CD4-positive, alpha-beta T cell treated with Interleukin-6 for 4 hours (primary cell): ENCODE data around the gene CPXM2.

Experiments used
- DNase-seq: peaks from one replicate; pipeline ENCODE4 v3.0.0-alpha.2; 2020; ENCODE audit warnings: mixed read lengths

CPXM2 gene

DNA sequence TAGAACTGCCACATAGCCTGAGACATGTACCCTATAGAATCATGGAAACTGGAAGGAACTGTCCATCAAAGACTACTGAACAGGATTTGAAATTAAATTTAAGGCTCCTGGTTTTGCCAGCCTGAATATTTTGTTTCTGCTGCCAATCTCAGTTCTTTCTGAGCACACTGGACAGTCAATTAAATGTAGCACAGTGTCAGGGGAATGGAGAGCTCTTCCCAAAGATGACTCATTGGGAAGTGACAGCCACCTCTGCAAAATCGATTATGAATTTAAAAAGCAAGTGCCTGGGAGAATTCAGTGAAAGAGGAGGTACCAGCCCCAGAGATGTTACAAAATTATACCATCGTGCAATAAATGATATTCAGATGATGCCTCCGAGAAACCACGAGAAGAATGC, 47.8 kb downstream of the CPXM2 start:
- no peak for DNase-seq

DNA sequence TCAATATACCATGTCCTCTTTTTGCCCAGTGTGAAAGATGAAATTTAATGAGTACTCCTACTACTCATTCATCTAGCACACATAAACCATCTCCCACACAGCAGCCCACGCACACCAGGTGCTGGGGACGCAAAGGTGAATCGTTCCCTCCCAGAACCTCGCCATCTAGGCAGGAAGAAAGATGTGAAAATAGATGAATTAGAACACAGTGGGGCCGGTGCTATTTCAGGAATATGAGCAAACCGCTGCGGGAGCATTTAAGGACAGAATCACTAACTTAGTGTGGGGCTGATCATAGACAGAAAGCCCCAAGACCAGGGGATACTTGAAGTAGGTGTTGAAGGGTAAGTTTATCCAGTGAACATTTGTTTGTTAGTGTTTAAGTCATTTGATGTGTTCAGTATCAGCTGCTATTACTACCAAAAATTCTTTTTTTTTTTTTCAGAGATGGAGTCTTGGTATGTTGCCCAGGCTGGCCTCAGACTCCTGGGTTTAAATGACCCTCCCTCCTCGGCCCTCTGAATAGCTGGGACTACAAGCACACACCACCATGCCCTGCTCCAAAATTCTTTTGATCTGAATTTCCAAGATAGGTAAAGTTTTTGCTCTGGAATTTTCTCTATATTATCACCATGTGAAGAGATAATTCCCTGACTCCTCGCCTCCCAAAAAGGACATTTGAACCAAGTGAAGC, 48.8 kb downstream of the CPXM2 start:
- no peak for DNase-seq

DNA sequence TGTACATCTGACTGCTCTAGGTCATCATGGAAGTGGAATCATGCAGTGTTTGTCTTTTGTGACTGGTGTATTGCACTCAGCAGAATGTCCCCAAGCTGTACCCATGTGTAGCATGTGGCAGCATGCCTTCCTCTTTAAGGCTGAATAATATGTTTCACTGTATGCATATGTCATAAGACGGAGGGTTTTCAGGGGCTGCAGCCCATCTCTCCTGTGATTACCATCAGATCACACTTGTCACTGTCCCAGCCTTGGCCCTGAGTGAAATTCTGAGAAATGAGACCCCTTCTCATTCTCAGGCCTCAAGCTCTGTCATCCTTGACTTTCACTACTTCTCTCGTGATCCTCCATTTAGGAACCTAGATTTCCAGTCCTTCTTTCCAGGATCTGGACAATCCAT, 50.0 kb downstream of the CPXM2 start:
- no peak for DNase-seq

DNA sequence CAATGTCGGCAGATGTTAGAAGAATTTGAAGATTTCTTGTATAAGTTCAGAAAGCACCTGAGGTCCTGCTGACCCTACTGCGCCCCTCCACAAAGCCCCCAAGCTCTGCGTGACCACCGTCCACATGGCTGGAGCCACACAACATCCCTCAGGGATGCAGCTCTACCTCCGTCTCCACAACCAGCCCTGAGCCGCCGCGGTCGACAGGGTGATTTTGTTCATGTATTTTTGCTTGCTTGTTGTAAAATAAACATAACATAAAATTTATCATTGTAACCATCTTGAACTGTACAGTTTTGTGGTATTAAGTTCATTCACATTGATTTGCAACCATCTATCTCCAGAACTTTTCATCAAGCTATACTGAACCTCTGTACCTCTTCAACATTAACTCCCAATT, 50.5 kb downstream of the CPXM2 start:
- DNase-seq, result no peak

DNA sequence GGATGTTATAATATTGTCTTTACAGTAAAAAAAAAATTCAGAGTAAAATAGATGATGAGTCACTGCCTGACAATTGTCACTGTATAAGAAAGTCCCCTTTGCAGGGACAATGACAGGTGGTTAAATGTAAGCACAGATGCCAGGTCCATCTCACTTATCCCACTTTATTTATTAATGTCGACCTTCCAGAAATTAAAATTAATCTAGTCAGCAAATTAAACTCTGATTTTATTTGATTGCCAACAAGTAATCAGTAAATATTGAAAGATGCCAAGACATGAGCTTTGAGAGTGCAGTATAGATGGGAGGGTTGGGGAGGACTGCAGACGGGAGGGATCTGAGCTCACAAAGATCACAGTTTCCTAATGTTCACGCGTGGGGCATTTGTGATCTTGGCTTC, 50.9 kb downstream of the CPXM2 start:
- DNase-seq, result no peak

DNA sequence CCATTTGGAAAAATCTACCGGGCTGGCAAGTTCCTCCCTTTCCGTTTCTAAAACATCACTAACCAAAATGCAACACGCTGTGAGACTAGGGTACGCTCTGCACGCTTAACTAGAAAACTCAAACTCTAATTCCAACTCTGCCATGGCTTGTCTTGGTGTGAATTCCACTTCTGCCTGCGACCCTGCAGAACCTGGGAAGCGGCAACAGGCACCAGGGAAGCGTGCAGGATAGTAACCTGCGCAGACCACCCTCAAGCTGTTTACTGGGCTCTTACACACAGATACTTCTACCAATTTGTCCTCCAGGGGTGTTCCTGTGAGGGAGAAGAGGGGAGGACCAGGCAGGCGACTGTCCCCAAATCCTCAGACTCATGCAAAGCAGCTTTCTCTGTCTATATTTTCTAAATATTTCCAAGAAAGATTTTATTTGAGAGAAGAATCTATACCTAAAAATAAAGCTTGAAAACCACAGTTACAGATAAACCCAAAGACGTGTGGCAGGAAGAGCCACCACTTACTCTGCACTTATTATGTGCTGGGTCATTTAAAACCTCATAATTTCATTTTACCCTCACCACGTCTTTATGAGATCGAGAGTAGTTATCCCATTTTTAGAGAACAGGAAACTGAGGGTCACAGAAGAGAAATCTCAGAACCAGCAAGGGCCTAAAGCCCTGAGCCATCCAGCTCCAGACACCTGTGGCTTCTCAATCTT, 52.9 kb downstream of the CPXM2 start:
- no peak for DNase-seq

DNA sequence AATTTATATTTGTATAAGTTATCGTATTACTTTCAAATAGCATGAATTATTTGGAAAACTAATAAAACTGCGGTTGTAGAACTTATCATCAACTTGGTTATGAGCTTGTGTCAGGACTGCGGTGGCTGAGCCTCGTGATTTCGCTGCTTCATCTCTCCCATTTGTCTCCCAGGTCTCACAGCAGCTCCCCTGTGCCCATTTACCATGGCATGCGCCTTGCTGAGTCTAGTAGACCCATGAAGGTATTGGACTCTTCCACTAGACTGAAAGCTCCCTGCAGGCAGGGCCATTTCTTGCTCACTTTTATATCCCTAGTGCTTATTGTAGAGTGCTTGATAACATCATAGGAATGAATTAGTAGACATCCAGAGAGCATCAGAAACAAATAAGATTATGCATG, 53.9 kb downstream of the CPXM2 start:
- no peak for DNase-seq

DNA sequence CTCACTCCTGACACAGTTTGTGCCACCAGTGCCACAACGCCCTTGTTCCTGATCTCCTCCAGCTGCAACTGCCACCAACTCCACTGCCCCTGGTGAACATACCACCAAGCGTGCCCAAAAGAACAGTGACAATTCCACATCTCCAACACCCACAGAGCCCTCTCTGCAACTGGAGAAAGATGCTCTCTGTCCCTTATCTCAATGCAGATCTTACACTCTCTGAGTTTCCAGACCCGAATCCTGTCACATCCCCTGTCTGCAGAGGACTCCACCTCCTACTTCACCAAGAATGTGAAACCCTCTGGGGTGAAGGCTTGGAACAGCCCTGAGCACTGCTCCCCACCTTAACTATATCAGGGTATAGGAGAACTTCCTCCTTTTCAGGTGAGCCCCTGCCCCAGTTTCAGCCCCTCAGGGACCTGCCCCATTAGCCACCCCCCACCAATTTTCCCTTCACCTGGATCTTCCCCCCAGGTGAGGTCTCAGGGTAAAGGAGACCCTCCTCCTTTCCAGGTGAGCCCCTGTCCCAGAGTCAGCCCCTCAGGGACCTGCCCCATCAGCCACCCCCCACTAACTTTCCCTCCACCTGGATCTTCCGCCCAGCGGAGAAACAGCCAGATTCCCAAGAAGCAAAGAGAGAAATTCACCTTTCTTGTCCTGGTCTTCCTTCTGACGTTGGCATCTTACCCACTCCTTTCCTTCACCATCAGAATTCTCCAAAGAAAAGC, 55.0 kb downstream of the CPXM2 start:
- no peak for DNase-seq

DNA sequence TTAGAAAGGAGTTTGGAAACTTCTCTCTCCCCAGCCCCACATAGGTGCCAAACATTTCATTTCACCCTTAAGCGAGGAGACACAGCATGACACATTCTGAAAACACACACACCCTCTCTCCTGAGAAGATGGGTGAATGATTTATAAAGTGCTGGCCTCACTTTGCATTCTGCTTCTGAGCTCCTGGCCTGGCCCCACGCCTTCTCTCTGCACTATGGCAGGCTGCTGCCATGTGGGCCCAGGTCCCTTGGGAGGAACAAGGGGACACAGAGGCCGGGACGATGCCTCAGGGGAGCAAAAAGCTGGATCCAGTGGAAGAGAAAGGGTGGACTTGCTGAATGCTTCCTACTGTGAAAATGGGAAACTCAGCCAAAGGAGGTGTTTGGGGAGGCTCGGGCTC, 56.0 kb downstream of the CPXM2 start:
- no peak for DNase-seq

DNA sequence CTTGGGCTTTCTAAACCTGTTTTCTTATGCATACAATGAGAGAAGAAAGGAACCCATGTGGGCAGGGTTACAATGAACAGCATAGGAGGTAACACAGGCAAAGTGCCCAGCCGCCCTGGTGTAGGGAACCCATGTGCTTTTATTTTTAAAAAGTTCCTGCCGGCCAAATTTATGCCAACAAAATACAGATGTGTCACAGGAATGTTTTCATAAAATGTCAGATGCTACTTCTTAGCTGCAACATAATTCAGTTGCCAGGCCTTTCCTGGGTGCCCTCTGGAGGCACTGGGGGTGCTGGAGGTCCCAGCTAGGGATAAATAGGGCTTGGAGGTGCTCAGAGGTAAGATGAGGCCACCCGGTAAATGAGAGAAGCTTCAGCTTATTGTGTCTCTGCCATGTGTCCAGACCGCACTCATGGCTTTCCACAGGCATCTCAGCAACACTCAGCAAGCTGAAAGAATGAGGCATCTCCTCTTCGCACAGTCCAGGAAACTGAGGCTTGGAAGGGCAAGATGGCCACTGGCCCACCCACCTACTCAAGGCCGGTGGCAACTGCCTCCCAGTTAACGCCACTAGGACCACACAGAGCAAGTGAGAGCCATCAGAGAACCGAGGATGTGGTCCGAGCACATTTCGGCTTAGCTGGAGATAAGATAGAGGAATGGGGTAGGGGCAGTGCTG, 58.3 kb downstream of the CPXM2 start:
- no peak for DNase-seq

DNA sequence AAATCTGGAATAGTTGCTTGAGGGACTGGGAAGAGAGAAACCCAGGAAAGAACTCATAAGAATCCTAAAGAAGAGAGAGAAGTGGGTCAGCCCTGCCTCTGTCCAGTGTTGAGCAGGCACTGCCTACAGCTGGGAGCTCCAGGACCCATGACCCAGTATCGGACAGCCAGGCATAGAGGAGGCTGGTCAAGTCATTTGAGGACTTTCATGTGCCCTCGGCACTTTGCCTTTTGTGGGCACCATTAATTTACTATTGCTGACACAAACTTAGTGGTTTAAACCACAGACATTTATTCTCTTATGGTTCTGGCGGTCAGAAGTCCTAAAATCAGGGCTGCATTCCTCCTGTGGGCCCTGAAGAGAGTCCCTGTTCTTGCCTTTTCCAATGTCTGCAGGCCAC, 60.3 kb downstream of the CPXM2 start:
- DNase-seq, result no peak

DNA sequence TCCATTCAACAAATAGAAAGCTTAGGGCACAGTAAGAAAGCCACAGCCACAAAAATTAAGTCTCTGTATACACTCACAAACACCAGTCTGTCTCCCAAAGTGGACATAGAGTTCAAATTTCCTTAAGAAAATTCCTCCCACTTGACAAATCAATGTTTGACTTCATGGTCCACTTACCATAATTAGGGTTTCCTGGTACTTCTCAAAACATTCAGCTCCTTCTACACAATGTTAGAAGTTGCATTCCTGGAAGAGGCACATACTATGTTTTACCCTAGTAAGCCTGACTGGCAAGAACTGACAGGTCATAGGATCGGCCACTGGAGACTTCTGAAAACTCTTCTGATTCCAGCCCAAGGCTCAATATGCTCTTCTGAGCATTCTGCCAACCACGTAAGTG, 70.5 kb downstream of the CPXM2 start:
- DNase-seq, result no peak

DNA sequence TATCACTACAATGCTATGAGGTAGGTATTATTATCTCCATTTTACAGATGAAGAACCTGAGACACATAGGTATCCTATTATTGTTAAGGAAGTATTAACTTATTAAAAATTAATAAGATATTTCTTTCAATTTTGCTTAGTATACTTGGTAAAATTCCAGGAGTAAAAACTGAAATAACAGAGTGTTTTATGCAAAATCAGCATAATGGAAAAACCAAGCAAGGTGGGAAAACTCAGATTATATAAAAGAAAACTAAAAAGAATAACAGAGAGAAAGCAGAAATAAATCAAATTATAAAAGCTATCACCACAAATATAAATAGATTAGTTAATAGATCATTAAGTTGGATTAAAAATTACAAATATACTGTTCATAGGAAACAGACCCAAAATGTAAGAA, 82.0 kb downstream of the CPXM2 start:
- DNase-seq, result no peak

DNA sequence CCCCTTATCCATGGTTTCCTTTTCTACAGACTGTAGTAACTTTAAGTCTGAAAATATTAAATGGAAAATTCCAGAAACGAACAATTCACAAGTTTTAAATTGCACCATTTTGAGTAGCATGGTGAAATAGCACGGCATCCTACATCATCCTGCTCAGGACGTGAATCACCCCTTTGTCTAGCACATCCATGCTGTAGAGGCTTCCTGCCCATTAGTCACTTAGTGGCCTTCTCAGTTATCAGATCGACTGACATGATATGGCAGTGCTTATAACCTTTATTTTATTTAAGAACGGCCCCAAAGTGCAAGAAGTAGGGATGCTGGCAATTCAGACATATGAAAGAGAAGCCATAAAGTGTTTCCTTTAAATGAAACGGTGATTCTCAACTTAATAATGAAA, 82.7 kb downstream of the CPXM2 start:
- no peak for DNase-seq

DNA sequence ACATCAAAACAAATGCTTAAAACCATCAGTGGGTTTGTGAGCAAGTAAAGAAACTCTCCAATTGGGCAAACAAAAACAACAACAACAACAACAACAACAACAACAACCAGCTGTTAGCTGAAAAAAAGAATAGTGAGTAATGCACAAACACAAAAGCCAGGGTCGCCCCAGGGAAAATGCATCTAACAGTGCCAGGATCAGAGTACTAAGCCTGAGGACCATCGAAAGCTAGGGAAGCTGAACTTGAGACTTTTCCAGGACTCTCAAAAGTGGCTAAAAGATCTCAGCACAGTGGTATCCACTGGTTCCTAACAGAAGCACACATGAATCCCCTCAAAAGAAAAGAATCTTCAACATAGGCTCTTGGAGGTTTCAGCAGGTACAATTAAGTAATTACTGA, 83.3 kb downstream of the CPXM2 start:
- DNase-seq, result no peak

DNA sequence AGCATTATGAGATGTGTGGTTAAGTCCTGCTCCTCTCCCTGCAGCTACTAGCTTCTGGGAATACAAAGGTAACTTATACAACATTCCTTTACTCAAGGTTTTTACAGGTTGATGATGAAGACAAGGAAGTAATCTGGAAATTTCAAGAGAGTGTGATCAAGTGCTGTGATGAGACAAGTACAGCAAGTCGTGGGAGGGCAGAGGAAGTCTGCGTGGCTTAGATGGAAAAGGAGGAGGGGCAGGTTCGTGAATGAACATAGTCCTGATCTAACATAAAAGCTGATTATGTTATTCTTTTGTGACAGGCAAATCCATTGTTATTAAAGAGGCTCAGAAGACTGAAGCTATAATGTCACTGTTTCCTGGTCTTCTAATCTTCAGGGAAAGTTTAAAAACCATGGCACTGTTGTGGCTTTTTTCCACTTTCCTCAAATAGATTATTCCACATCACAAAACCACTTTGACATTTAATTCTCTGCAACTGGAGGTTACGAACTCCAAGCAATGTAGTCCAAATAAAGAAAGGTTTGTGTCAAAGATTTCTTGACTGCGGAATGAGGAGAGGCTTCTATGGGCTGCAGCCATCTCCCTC, 84.1 kb downstream of the CPXM2 start:
- no peak for DNase-seq

DNA sequence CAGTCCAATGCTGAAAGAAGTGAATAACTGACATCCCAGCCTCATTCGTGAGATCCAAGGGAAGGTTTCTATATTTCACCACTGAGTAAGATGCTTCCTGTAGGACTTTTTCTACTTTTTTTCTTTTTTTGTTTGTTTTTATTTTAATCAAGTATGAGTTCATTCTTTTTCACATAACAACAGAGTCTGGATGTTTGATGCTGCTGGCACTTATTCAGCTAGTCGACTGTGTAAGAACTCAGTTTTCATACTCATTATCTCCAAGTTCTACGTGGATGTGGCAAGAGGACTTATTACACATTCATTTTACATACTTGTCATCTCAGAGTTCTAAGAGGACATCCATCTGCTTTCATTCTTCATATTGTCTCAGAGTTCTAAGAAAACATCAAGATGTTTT, 86.9 kb downstream of the CPXM2 start:
- no peak for DNase-seq

DNA sequence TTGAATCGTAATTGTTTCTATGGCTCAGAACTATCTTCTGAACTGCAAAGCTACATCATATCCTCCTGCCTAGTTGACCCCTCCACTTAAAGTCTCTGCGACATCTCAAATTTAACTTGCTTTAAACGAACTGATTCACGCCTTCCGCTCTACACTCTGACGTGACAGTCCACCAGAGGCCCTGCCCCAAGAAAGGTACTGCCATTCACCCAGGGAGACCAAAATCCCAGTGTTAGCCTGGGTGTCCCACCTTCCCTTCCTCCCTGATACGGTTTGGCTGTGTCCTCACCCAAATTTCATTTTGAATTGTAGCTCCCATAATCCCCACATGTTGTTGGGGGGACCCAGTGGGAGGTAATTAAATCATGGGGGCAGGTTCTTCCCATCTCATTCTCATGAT, 90.8 kb downstream of the CPXM2 start:
- DNase-seq, result no peak

DNA sequence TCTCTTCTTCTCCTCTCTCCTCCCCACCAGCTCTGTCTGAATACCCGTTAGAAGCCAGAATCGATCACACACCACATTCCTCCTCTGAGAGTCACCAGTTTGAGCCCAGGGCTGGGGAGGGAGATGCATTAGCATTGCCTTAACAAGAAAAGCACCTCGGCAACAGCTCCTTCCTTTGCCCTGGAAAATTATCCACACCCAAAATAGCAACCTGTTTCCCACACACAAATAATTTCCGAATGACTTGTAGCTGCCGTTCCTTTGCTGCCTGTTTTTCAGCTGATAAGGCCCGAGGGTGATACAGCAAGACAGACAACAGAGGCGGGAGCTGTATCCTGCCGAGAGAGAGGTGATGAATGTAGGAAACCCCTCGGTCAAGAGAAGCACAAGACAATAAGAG, 91.3 kb downstream of the CPXM2 start:
- no peak for DNase-seq

DNA sequence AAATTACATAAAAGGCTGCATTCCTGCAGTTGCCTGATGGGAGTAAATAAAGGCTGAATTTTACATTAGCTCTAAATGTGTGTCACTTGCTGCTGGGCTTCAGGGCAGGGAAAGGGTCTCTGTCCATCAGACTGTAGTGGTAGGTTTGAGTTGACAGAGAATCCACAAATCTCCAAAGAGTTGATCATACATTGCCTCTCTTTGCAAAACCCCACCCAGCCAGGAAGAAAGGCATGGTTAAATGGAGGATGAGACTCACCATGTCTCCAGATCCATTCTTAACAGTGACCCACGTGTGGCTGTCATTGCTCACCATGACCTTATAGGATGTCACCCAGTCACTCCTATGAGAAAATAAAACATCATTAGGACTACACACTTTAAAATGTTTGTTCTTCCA, 92.8 kb downstream of the CPXM2 start:
- no peak for DNase-seq

DNA sequence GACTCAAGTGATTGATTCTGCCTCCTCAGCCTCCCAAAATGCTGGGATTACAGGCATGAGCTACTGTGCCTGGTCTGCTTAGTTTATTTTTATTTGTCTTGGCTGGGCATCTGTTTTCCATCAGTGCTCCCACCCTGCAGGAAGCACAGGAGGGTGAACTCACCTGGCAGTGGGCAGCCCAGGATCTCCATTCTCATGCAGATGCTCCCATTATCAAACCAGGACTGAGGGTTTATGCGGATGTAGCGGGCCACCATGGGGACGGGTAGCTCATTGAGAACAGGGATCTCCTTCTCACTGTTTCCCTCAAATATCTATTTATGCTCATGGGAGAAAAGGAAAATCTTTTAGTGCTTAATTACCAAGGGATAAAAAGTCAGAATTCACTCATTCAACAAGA, 93.8 kb downstream of the CPXM2 start:
- DNase-seq, result no peak

DNA sequence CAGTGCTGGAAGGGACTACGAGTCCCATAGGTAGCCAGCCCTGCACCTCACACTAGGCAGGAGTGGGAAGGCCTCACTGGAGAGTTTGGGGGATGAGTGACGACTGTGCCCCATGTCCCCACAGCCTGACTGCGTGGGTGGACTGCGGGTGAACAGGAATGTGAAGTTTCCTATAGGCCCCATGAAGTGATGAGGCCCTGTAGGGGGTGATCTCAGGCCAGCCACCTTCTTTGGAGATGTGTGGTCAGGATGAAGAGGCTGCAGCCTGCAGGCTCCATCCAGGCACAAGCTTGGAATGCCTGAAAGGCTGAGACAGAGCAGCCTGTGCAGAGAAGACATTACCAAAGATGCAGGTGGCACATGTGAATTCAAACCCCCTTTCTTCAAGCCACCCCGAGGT, 94.9 kb downstream of the CPXM2 start:
- no peak for DNase-seq

DNA sequence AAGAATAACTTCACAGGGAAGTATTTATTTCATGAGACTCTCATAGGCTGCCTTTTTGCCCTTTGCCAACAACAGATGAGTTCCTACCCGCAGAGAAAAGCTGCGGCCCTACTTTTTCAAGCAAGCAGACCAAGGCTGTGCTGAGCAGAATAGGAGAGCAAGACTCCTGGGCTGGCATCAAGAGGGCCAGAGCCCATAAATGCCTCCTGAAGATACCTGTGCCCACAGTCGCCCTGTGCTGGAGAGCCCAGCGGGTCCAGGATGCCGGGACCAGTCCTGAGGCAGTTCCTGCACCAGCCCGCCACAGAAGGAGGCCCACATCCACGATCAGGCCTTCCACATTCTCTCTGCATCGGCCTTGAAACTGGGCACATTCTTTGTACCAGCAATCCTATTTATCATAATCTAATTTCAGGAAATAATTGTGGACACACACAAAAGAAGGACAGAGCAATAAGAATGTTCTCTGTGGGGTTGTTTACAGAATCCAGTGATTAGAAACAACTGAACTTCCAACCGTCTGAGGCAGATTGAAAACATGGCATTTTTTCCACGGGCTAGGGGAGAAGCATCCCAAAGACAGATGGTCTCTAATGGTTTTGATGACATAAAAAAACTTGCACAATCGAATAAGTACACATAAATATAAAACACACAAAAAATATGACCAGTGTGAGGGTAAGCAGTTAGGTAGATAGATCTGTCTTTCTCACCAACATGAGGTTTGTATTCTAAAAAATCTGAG, 95.6 kb downstream of the CPXM2 start:
- no peak for DNase-seq
